ENCODE data around the gene SEMA3C. TPM values are rescaled to one million over a fixed set of nuclear protein-coding genes. Genes with fewer than 3 reads are reported as not detected.

SEMA3C gene
- total and polyA plus RNA-seq, 2 donors (not counting 3 experiments of a cell fraction or from before 2014, with no cell fraction given), result 0.01 to 0.09 TPM

DNA sequence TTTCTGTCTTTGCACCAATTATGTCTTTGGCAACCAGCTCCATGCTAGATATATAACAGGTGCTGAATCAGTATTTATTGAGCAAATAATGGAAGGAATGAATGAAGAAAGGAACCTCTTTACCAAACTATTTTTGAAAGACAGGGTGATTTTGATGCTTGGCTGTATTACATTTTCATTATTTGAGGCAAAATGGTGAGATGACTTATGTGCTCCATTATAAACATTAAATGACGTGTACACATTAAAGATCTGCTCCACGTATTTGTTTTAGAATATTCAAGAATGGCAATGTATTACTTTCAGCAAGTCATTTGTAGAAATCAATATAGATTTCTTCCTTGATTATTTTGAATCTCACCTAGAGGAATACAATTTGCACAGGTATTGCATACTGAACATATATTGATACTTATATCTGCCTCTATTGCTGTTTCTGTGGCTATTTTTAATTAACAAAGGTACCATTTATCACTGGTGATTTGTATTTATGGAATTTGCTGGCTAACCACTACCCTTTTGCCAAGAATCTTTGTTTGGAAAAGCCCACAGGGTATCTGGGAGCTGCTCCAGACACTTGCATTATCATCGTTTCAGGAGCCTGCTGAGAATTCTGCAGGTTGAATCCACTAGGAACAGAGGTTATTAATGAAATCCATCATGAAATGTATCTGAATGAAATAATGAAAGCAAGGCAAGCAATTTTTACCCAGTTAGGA, 92.2 kb downstream of the SEMA3C start:
- H3K27me3 ChIP-seq (ENCODE audit: control insufficient read depth in 2 of 2, insufficient read depth in 2 of 2, low read length in 2 of 2), result no peaks in the 10 kb centered on the region
- no peak for FAIRE-seq
- no peaks in the 10 kb centered on the region for H3K36me3 ChIP-seq (ENCODE audit: control insufficient read depth in 2 of 2, extremely low read depth in 1 of 2, insufficient read depth in 2 of 2, low read length in 2 of 2)
- H3K4me3 ChIP-seq (replicated peaks in 1 of 3; ENCODE audit: insufficient read depth in 1 of 3, low read depth in 1 of 3, low read length in 3 of 3), result no peak overlapping the region
- no peak overlapping the region for H2AFZ ChIP-seq (ENCODE audit: low read depth, low read length)
- POLR2A ChIA-PET, result no interaction called here
- TF ChIP-seq CTCF (IDR thresholded peaks at IDR 0.05; ENCODE audit: extremely low read depth in 1 of 2, insufficient read depth in 1 of 2, low read depth in 1 of 2, low read length in 2 of 2), result no peak
- no peak for TF ChIP-seq EZH2 (IDR thresholded peaks at IDR 0.05; ENCODE audit: borderline replicate concordance, low read depth, low read length, severe bottlenecking)
- no peak for TF ChIP-seq MYC (IDR thresholded peaks at IDR 0.05; ENCODE audit: low read depth, low read length)
- no peak for TF ChIP-seq FOS (IDR thresholded peaks at IDR 0.05; ENCODE audit: borderline replicate concordance, insufficient read depth, low read length)
- TF ChIP-seq, protein P1, sequence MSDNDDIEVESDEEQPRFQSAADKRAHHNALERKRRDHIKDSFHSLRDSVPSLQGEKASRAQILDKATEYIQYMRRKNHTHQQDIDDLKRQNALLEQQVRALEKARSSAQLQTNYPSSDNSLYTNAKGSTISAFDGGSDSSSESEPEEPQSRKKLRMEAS (IDR thresholded peaks at IDR 0.05; ENCODE audit: insufficient read depth, insufficient read length), result no peak
- no peak for TF ChIP-seq POLR2A (IDR thresholded peaks at IDR 0.05; ENCODE audit: low read depth, low read length)
- no peak for TF ChIP-seq POLR2AphosphoS5 (IDR thresholded peaks at IDR 0.05; ENCODE audit: insufficient read depth, low read depth, low read length)
- TF ChIP-seq GATA2 (IDR thresholded peaks at IDR 0.05; ENCODE audit: insufficient read depth, insufficient read length, low read depth, low read length), result no peak
- TF ChIP-seq JUN (IDR thresholded peaks at IDR 0.05; ENCODE audit: borderline replicate concordance, insufficient read depth, insufficient read length, low read depth), result no peak
- H3K79me2 ChIP-seq (ENCODE audit: control insufficient read depth, insufficient read depth, low read length), result no peaks in the 10 kb centered on the region
- no peak overlapping the region for H3K4me2 ChIP-seq (ENCODE audit: insufficient read depth, low read length)
- no peak overlapping the region for H3K9ac ChIP-seq (replicated peaks; ENCODE audit: extremely low read depth, insufficient read depth, low read length)
- DNase-seq (ENCODE audit: low read depth, low spot score), result no peak
- BruUV-seq (replicated peaks), result no TSS peak
- dilution Hi-C loops (cut with MboI; ENCODE audit: extremely low pct_ligation_motif_present, low sequenced_read_pairs), result no loop called here
- CTCF ChIA-PET, result no interaction called here
- intact Hi-C loops (cut with micrococcal nuclease), result no loop called here
- H3K9me1 ChIP-seq (replicated peaks; ENCODE audit: control insufficient read depth, extremely low read depth, insufficient read depth, low read length), result no peaks in the 10 kb centered on the region
- no peaks in the 10 kb centered on the region for H3K4me1 ChIP-seq (ENCODE audit: control insufficient read depth, extremely low read depth, insufficient read depth, low read length)
- H4K20me1 ChIP-seq (replicated peaks; ENCODE audit: control insufficient read depth, extremely low read depth, insufficient read depth, low read length), result no peaks in the 10 kb centered on the region
- H3K27ac ChIP-seq (ENCODE audit: insufficient read depth, low read depth, low read length), result no peak overlapping the region
- no peaks in the 10 kb centered on the region for H3K9me3 ChIP-seq (replicated peaks; ENCODE audit: control insufficient read depth, insufficient read depth, low read length)
